Hematopoietic multipotent progenitor cell treated with erythropoietin and hydrocortisone succinate and interleukin-3 and kit ligand, for 6 days (in vitro differentiated cells): Measurements from ENCODE around the gene RAD23B.
"Not testable (repeated sequence)": the region's sequence is repeated elsewhere in the genome, so short reads cannot be mapped to it uniquely, and the experiment has no call there.

ENCODE experiments used
- DNase-seq: peaks from one replicate; pipeline ENCODE4 v3.0.0-alpha.2; 2015

RAD23B gene

GRCh38 chr9:107282759-107283622, at the start of gene RAD23B:
Gene RAD23B (plus strand): TSS chr9:107283279. CDS start chr9:107283630, 351 bp downstream.
- peak; percentile 98 for DNase-seq

- DNase-seq, result no peak
Measured at GRCh38 chr9:107235765-107236442, 47.2 kb upstream of the RAD23B start.

GRCh38 chr9:107237873-107238272, 45.2 kb upstream of the RAD23B start:
- no peak for DNase-seq

DNA sequence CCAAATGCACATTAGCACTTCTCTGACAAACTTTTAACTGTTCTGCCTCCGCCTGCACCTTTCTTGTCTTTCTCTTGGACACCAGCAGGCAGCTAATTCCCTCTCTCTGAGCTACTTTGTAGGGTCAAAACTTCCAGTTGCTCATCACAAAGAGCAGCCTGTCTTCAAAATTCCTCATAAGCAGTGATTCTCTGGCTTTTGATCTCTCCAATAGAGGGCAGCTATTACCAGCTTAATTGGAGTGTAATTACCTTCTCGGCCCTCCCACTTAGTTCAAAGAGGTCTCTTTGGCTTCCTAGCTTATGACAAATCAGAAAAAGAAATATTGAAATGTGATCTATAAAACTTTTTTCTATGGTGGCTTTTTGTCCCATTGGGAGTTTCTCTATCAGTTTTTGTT, 43.6 kb upstream of the RAD23B start:
- peak; percentile 60 for DNase-seq

GRCh38 chr9:107240260-107240659, 42.8 kb upstream of the RAD23B start:
- no peak for DNase-seq

- DNase-seq, result no peak
Measured at GRCh38 chr9:107242073-107243030, 40.7 kb upstream of the RAD23B start.

- no peak for DNase-seq
Measured at GRCh38 chr9:107243742-107244141, 39.3 kb upstream of the RAD23B start.

GRCh38 chr9:107246259-107247254, 36.5 kb upstream of the RAD23B start:
- DNase-seq, result peak; percentile 18

DNA sequence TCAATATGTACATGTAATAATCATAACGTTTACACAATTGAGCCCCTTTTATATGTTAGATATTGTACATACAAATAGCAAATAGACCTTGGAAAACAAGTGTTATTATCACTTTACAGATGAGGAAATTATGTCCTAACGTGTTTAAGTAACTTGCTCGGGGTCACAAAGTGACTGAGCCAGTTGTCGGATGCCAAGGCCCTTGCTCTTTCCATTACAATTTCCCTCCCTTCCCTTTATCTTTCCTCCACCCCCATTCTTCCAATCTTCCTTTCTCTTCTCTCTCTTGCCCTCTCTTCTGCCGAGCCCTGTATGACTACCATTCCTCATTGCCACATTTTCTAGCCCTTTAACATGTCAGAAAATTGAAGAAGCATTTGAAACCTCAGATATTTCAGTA, 34.4 kb upstream of the RAD23B start:
- DNase-seq, result no peak

GRCh38 chr9:107249131-107249533, 33.9 kb upstream of the RAD23B start:
- no peak for DNase-seq

DNA sequence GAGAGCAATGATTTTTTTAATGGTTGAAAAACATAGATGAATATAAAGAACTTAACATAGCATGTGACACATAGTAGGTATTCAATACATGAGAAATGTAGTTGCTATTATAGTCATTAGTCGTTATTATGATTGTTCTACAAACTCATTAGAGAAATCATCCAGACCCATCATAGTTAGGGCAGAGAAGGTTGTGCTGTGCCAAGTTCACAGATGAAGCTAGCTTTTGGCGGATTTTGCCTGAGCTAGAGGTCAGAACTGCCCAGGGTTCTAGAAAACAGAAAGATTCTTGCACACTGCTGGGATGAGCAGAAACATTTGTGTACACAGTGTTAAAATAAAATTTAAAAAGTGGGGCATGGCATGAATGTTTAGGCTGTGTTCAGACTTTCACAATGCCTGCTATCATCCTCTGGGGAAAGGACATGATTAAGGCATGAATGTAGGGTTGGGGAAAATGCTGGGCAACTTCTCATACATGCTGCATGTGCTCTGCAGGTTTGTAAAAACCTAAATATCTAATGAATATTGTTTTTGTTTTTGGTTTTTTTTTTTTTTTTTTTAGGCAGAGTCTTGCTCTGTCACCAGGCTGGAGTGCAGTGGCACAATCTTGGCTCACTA, 33.3 kb upstream of the RAD23B start:
- no peak for DNase-seq

- peak; percentile 45 for DNase-seq
Measured at GRCh38 chr9:107251756-107252322, 31.2 kb upstream of the RAD23B start.

DNA sequence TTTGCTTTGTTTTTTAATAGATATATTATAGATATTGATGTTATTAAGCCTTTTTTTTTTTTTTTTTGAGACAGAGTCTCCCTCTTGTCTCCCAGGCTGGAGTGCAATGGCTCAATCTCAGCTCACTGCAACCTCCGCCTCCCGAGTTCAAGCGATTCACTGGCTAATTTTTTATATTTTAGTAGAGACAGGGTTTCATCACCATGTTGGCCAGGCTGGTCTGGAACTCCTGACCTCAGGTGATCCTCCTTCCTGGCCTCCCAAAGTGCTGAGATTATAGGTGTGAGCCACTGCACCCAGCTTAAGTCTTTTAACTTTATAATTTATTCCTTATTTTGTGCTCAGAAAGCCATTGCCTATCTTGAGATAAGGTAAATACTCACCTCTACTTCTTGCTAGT, 24.2 kb upstream of the RAD23B start:
- no peak for DNase-seq

- not testable (repeated sequence) for DNase-seq
Measured at GRCh38 chr9:107259751-107260313, 23.2 kb upstream of the RAD23B start.

- DNase-seq, result peak; percentile 13
Measured at GRCh38 chr9:107260437-107261081, 22.5 kb upstream of the RAD23B start.

- DNase-seq, result no peak
Measured at GRCh38 chr9:107261106-107261505, 22.0 kb upstream of the RAD23B start.

- DNase-seq, result no peak
Measured at GRCh38 chr9:107263289-107263688, 19.8 kb upstream of the RAD23B start.

- no peak for DNase-seq
Measured at GRCh38 chr9:107266624-107267368, 16.3 kb upstream of the RAD23B start.

DNA sequence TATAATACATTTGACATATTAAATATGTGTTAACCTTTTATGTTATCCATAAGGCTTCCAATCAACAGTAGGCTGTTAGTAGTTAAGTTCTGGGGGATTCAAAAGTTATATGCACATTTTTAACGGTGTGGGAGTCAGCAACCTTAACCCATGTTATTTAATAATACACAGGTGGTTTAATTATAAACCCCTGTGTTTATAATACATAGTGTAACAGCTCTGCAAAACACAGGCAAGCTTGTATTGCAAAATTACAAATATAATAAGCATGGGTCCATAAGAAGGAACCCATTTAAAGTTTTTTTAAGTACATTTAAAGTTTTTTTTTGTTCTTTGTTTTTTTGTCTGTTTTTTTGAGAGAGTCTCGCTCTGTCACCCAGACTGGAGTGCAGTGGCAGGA, 14.5 kb upstream of the RAD23B start:
- no peak for DNase-seq
